Pons (tissue), 1 donor: ENCODE data around the gene DMGDH.

Experiments
- DNase-seq: peaks from one replicate; pipeline ENCODE4 v3.0.0-alpha.2; 2016; ENCODE audit warnings: low spot score

DMGDH gene

GRCh38 chr5:78974011-78974410, 95.5 kb downstream of the DMGDH start:
- peak; percentile 92 for DNase-seq

DNA sequence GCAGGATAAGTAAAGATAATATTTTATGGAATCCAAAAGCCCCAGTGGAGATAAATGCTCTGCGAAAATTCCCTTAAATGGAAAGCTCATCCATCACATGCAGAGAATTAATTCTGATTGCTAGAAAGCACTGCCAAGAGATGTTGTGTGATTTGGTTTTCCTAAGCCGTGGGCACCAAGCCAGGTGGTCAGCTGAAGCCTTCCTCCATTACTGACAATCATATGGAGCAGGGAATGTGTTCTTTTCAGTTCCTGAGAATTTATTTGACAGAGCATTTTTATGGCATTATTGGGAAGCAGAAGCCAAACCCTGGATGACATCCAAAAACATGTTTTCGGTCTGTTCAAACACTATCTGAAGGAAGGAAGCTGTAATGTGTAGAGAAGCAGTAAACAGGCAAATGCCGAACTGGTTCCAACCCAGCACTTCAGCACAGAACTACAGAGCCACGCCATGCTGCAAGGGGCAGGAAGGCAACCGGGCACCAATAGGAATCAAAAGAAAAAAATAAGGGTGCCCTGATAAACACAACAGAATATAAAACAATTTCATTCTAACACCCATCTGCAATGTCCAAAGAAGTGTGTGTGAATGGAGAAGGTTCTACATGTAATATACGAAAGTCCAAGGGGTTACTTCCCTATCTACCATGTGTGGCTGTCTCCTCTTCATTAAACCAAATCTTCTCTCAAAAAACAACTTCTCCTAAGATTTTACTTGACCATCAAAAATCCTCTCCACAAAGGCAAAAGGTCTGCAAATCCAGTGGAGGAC, 96.6 kb downstream of the DMGDH start:
- DNase-seq = peak; percentile 58

- no peak for DNase-seq
These were observed 97.5 kb downstream of the DMGDH start for GRCh38 chr5:78971998-78972397.

DNA sequence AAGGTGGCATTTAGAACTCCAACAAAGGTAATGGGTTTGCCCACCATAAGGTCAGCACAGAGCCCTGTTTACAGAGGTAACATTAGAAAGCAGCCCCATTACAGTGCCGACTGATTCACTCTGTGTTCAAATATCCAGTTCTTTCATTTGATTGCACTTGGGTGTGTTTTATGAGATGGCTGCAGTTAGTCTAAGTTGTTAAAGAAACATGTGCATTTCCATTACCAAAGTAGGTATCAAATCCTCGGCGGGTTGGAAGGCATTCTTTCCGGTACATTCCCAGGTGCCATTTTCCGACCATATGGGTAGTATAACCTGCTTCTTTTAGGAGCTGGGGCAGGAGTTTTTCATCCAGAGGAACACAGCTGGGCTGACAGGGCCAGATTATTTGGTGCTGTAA, 100.7 kb downstream of the DMGDH start:
- no peak for DNase-seq

DNA sequence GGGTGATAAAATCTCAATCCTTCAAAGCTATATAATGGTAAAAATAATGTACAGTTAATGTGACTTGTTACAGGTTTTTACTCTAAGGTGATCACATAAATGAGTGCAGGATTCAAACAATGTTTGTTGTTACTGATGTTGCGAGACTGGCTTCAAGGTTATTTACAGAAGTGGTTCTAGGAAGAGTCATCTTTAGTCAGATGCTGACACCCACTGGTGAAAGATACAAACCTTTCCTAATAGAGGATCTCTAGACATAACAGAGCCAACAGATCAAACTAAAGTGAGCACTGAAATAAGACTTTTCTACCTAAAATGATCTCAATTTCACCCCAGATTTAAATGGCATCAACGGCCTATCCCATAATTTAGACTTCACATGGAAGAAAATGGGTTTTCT, 104.6 kb downstream of the DMGDH start:
- DNase-seq = peak; percentile 93

DNA sequence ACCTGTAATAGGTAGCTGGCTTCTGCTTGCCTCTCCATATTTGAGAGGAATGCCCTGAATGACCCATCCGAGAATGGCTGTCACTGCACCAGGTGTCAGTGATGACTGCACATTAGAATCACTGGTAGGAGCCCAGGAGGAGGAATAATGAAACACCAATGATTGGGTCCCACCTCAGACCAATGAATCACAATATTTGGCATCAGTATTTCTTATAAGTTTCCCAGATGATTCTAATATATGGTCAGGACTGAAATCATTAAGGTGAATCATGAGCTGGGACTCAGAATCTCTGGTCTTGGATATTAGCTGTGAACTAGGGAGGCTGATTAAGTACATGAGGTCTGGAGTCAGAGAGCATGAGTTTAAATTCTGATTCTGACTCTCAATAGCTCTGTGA, 107.7 kb downstream of the DMGDH start:
- DNase-seq = no peak

- DNase-seq = no peak
These were observed 109.7 kb downstream of the DMGDH start for GRCh38 chr5:78959767-78960166.

DNA sequence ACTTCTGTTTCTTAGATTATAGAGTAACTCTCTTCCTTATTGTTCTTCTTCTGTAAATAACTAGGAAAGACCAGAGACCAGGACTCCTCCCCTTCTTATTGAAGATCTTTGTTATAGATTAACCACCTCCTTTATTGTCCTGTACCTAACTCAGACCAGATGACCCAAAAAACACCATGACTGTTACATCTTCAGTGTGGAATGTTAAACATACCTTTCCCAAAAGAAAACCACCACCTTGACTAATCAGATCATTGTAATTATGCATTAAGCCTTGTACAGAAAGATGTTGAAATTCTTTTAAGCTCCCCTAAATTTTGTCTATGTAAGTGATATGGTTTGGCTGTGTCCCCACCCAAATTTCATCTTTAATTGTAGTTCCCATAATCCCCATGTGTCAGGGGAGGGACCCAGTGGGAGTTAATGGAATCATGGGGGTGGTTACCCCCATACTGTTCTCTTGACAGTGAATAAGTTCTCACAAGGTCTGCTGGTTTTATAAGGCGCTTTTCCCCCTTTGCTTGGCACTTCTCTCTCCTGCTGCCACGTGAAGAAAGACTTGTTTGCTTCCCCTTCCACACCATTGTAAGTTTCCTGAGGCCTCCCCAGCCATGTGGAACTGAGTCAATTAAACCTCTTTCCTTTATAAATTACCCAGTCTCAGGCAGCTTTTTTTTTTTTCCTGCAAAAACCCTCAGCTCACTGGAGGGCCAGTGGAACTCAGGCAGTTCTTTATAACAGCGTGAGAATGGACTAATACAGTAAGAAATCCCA, 110.6 kb downstream of the DMGDH start:
- no peak for DNase-seq

GRCh38 chr5:78956901-78957300, 112.6 kb downstream of the DMGDH start:
- no peak for DNase-seq

DNA sequence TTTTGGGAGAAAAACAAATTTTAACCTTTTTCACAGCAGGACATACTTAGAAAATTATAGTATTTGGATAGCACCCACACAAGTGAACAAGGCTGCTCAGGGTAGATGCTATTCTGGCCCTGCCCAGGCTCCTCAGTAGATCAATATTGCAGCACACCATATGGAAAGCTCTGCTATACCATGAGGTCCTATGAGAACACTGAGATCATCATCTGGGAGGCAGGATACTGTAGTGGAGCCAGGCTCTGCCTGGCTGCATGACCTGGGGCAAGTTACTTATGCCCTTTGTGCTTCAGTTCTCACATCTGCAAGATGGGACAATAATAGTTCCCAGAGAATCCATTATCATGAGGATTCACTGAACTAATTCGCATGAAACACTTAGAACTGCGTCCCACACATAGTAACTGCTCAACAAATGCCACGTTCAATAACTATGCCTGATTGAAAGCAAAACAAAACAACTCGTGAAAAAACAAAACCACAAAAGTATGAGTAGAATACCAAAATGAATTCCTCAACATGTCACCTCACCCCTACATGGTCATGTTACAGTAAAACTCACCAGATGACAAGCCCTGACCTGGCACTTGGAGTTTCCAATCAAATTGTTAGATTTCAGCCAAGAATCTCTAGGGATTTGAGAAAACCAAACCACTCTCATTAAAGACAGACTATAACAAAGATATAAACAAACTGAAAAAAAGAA, 116.2 kb downstream of the DMGDH start:
- no peak for DNase-seq
